ENCODE data around the gene BICDL2. TPM values are rescaled to one million over a fixed set of nuclear protein-coding genes. Genes with fewer than 3 reads are reported as not detected.

Gene BICDL2
- total and polyA plus RNA-seq, 2 of the 8 experiments (the other 6 are each of a cell fraction or from before 2014, with no cell fraction given): 7.3 to 15.9 TPM

GRCh38 chr16:3013998-3014690 lies 22.6 kb downstream of the BICDL2 start:
- peaks cover 14 to 54% (median 46%) of the 10 kb centered on the region in 4 experiments for H3K4me1 ChIP-seq (replicated peaks in 1 of 4; ENCODE audit: control insufficient read depth in 3 of 4, insufficient read depth in 4 of 4, low read length in 3 of 4)
- no peak overlapping the region for H2AFZ ChIP-seq (ENCODE audit: low read length)
- no peak overlapping the region for H3K4ac ChIP-seq (replicated peaks; ENCODE audit: insufficient read length, low read depth, low read length)
- no peak overlapping the region for H2AK5ac ChIP-seq (ENCODE audit: low read depth, low read length)
- H3K79me2 ChIP-seq (ENCODE audit: control insufficient read depth in 1 of 2, insufficient read depth in 2 of 2, low read length in 2 of 2): peaks cover 11 to 28% of the 10 kb centered on the region in 2 experiments
- H3K4me2 ChIP-seq (ENCODE audit: insufficient read depth in 1 of 2, low read depth in 2 of 2, low read length in 2 of 2): peak overlapping the region; percentile 80; a peak in 2 of 4 replicates
- no peak overlapping the region for H2BK20ac ChIP-seq (ENCODE audit: low read length)
- no peak overlapping the region for H3K27ac ChIP-seq (ENCODE audit: low read depth, low read length)
- peak overlapping the region; percentile 3 for H4K8ac ChIP-seq (ENCODE audit: extremely low read depth, insufficient read depth, low read length)
- TF ChIP-seq SP4 (IDR thresholded peaks at IDR 0.05; ENCODE audit: low read length): no peak
- TF ChIP-seq USF2 (IDR thresholded peaks at IDR 0.05; ENCODE audit: low read length): peak; percentile 30; the same call in 1 of the 2 replicates
- no peak for TF ChIP-seq FOSL1 (IDR thresholded peaks at IDR 0.05; ENCODE audit: insufficient read depth, low read depth, low read length)
- peak; percentile 72; the same call in 1 of the 2 replicates for TF ChIP-seq POLR2AphosphoS5 (IDR thresholded peaks at IDR 0.05; ENCODE audit: low read depth, low read length)
- no peak for TF ChIP-seq TBP (IDR thresholded peaks at IDR 0.05; ENCODE audit: low read depth, low read length)
- TF ChIP-seq POLR2A (IDR thresholded peaks at IDR 0.05; ENCODE audit: control extremely low read depth in 1 of 2, low read depth in 2 of 2, low read length in 2 of 2): peak; percentile 3 to 70
- TF ChIP-seq ATF2 (IDR thresholded peaks at IDR 0.05; ENCODE audit: low read length): peak; percentile 73; the same call in 1 of the 2 replicates
- TF ChIP-seq SAP30 (IDR thresholded peaks at IDR 0.05; ENCODE audit: insufficient read depth, insufficient replicate concordance, low read length): no peak
- no peak for FAIRE-seq
- H3K14ac ChIP-seq (ENCODE audit: insufficient read length): no peak overlapping the region
- no peaks in the 10 kb centered on the region; a peak in 1 of 7 replicates for H3K27me3 ChIP-seq (replicated peaks in 1 of 4; ENCODE audit: control insufficient read depth in 3 of 4, extremely low read depth in 1 of 4, insufficient read depth in 3 of 4, low read length in 3 of 4)
- peaks cover 23% of the 10 kb centered on the region for H3K23me2 ChIP-seq (ENCODE audit: low read depth, low read length)
- no peak overlapping the region for H4K91ac ChIP-seq (replicated peaks; ENCODE audit: insufficient read length, low read length)
- CTCF ChIA-PET (ENCODE audit: partially characterized antibody): interaction anchor here (0.5 to 11.3 kb wide), 8 partner anchors 9 to 217 kb away, joined by 3 to 213 read pairs (median 4); partner anchors contain the start of genes HCFC1R1 and THOC6
- H3K9me3 ChIP-seq (ENCODE audit: insufficient read depth in 2 of 2, low read depth in 1 of 2, low read length in 1 of 2): no peaks in the 10 kb centered on the region
- H2BK120ac ChIP-seq (replicated peaks; ENCODE audit: low read depth, low read length): no peak overlapping the region
- POLR2A ChIA-PET (ENCODE audit: partially characterized antibody): interaction anchor here (0.7 to 35.7 kb wide), 16 partner anchors 3 to 116 kb away, joined by 3 to 1808 read pairs (median 4); partner anchors contain the start of genes BICDL2, CLDN6, CLDN9 and HCFC1R1
- H3K56ac ChIP-seq (replicated peaks; ENCODE audit: insufficient read length, low read depth, low read length): no peak overlapping the region
- peak overlapping the region in 1 of 4 experiments; percentile 33; a peak in 1 of 8 replicates for H3K4me3 ChIP-seq (ENCODE audit: extremely low read depth in 1 of 4, insufficient read depth in 2 of 4, low read depth in 3 of 4, low read length in 4 of 4)
- 74% methylated on average over 12 of the region's 12 CpGs; no CpG with 5 or more reads in 1 of the 2 experiments for WGBS, 2 experiments (ENCODE audit: extremely low coverage in 1 of 2, insufficient coverage in 1 of 2, insufficient read length in 1 of 2, insufficient replicate concordance in 2 of 2, low coverage in 1 of 2, low lambda C conversion rate in 2 of 2, missing lambda C conversion rate in 1 of 2)
- peaks cover 11% of the 10 kb centered on the region; the same call in 1 of the 2 replicates for H3K79me1 ChIP-seq (ENCODE audit: low read depth, low read length)
- no peak overlapping the region for H3K23ac ChIP-seq (ENCODE audit: insufficient read length)
- H3K9ac ChIP-seq (replicated peaks in 1 of 4; ENCODE audit: extremely low read depth in 1 of 4, low read depth in 3 of 4, low read length in 3 of 4): no peak overlapping the region; a peak in 1 of 7 replicates
- H2BK5ac ChIP-seq (ENCODE audit: low read depth, low read length): no peak overlapping the region
- H4K5ac ChIP-seq (ENCODE audit: insufficient read length, low read depth, low read length): no peak overlapping the region
- H2BK12ac ChIP-seq (ENCODE audit: low read depth, low read length): no peak overlapping the region
- peaks cover 16 to 32% of the 10 kb centered on the region in 2 experiments for H4K20me1 ChIP-seq (replicated peaks in 1 of 2; ENCODE audit: control insufficient read depth in 1 of 2, insufficient read depth in 2 of 2, low read length in 2 of 2)
- no peak overlapping the region; the same call in 1 of the 2 replicates for H3K18ac ChIP-seq (ENCODE audit: extremely low read depth, low read length)
- H2BK15ac ChIP-seq (ENCODE audit: low read length): no peak overlapping the region
- no peak for DNase-seq (ENCODE audit: low read depth in 1 of 2, low spot score in 2 of 2)
- H3K36me3 ChIP-seq (ENCODE audit: control insufficient read depth in 2 of 4, insufficient read depth in 4 of 4, low read length in 3 of 4): peaks cover 6 to 20% (median 12%) of the 10 kb centered on the region in 4 experiments; a peak in 7 of 8 replicates

All from H1 (cell line).